GM12878 (cell line): ENCODE results near the gene ACAP1. TPM values are rescaled to one million over a fixed set of nuclear protein-coding genes. Genes with fewer than 3 reads are reported as not detected.

Experiments
- BRCA1 ChIP-seq: IDR thresholded peaks from 2 replicates; pipeline ENCODE4 v1.6.1; 2011; ENCODE audit warnings: low read depth, low read length, improper control_type of control experiment
- CREM ChIP-seq: IDR thresholded peaks from 2 replicates; pipeline ENCODE4 v1.6.1; 2014; ENCODE audit warnings: antibody characterized with exemption, low read depth
- GATAD2B ChIP-seq: fragments of 450-650 bp; conservative IDR thresholded peaks from 2 replicates; pipeline ENCODE4 v1.6.1; 2017; ENCODE audit warnings: low read depth, mild to moderate bottlenecking, moderate library complexity
- IKZF2 ChIP-seq, 2 experiments: fragments of 450-650 bp; IDR thresholded peaks; 2 replicates each; pipeline ENCODE4 v1.6.1; 2017; ENCODE audit warnings: mild to moderate bottlenecking in 2 of 2, moderate library complexity in 2 of 2
- IRF4 ChIP-seq: IDR thresholded peaks from 2 replicates; pipeline ENCODE4 v1.6.1; 2011; ENCODE audit warnings: low read depth, low read length
- JUNB ChIP-seq: IDR thresholded peaks from 2 replicates; pipeline ENCODE4 v1.6.1; 2016; ENCODE audit warnings: antibody characterized with exemption, mild to moderate bottlenecking
- JUND ChIP-seq: IDR thresholded peaks from 2 replicates; pipeline ENCODE4 v1.6.1; 2012; ENCODE audit warnings: low read depth, mild to moderate bottlenecking, low read length, improper control_type of control experiment, moderate library complexity
- MTA2 ChIP-seq: fragments of 450-650 bp; IDR thresholded peaks from 2 replicates; pipeline ENCODE4 v1.6.1; 2016; ENCODE audit warnings: low read depth, mild to moderate bottlenecking, moderate library complexity
- NFXL1 ChIP-seq: fragments of 450-650 bp; IDR thresholded peaks from 2 replicates; pipeline ENCODE4 v1.6.1; 2017; ENCODE audit warnings: antibody characterized with exemption, mild to moderate bottlenecking, borderline replicate concordance
- NFYB ChIP-seq: IDR thresholded peaks from 2 replicates; pipeline ENCODE4 v1.6.1; 2011; ENCODE audit warnings: low read depth, mild to moderate bottlenecking, low read length, improper control_type of control experiment, moderate library complexity; ENCODE audit not compliant: insufficient read depth
- NR2F1 ChIP-seq: fragments of 450-650 bp; conservative IDR thresholded peaks from 2 replicates; pipeline ENCODE4 v1.6.1; 2017; ENCODE audit warnings: mild to moderate bottlenecking
- RB1 ChIP-seq: fragments of 450-650 bp; formaldehyde crosslinking; IDR thresholded peaks from 2 replicates; pipeline ENCODE4 v1.6.1; 2017; ENCODE audit warnings: mild to moderate bottlenecking, borderline replicate concordance
- RBBP5 ChIP-seq: fragments of 200-600 bp; sonication (generic); conservative IDR thresholded peaks from 2 replicates; pipeline ENCODE4 v1.6.1; 2016
- RUNX3 ChIP-seq: IDR thresholded peaks from 2 replicates; pipeline ENCODE4 v1.6.1; 2012; ENCODE audit warnings: low read length, inconsistent platforms
- SMARCA5 ChIP-seq: fragments of 450-650 bp; IDR thresholded peaks from 2 replicates; pipeline ENCODE4 v1.6.1; 2017; ENCODE audit warnings: mild to moderate bottlenecking
- SRF ChIP-seq, 2 experiments: IDR thresholded peaks; 2 replicates each; pipeline ENCODE4 v1.6.1; 2011; ENCODE audit warnings: low read depth in 2 of 2, low read length in 2 of 2, mild to moderate bottlenecking in 1 of 2, moderate library complexity in 1 of 2
- ZBED1 ChIP-seq: IDR thresholded peaks from 2 replicates; pipeline ENCODE4 v1.6.1; 2016; ENCODE audit warnings: borderline replicate concordance
- polyA plus RNA-seq, 11 experiments: library from polyadenylated mRNA; depleted of rRNA in 4 of 11; unstranded in 6 of 11; stranded (reverse) in 5 of 11; fragments of >200 nt; fragmentation: Nextera tagmentation in 4 of 11; fragmentation: Illumina TruSeq in 1 of 11; extraction: Ambion mirVana in 4 of 11; extraction: Trizol in 1 of 11; gene quantifications; 1 replicate in 1 of 11; 2 replicates in 10 of 11; pipeline versions ENCODE4 v1.2.1 to v1.2.3, GENCODE V29; 2011 to 2016; ENCODE audit warnings: inconsistent platforms in 2 of 11, missing spikeins in 2 of 11, low read depth in 1 of 11
- total RNA-seq, 4 experiments: library from RNA; depleted of rRNA in 3 of 4; stranded (reverse); fragments of >200 nt in 3 of 4; fragmentation: Illumina TruSeq in 1 of 4; extraction: Trizol in 1 of 4; gene quantifications; 2 replicates each; pipeline versions ENCODE4 v1.2.1 to v1.2.3, GENCODE V29; 2013 to 2021
- TF ChIP-seq, protein P1 (sequence below): fragments of 450-650 bp; conservative IDR thresholded peaks from 2 replicates; pipeline ENCODE4 v1.6.1; 2017; ENCODE audit warnings: mild to moderate bottlenecking, moderate library complexity
- TF ChIP-seq, protein P2 (sequence below): fragments of 450-650 bp; IDR thresholded peaks from 2 replicates; pipeline ENCODE4 v1.6.1; 2016; ENCODE audit warnings: mild to moderate bottlenecking
- TF ChIP-seq, protein P3 (sequence below): IDR thresholded peaks from 2 replicates; pipeline ENCODE4 v1.6.1; 2012; ENCODE audit warnings: low read depth, low read length, improper control_type of control experiment
- TF ChIP-seq, protein P4 (sequence below), 3 experiments: IDR thresholded peaks in 2 of 3; conservative IDR thresholded peaks in 1 of 3; 2 replicates each; pipeline ENCODE4 v1.5.1; 2011; ENCODE audit warnings: low read depth in 3 of 3, low read length in 3 of 3, mild to moderate bottlenecking in 3 of 3, control low read depth in 2 of 3, moderate library complexity in 2 of 3, inconsistent platforms in 1 of 3, mixed read lengths in 1 of 3; ENCODE audit not compliant: control insufficient read depth in 2 of 3, insufficient read depth in 1 of 3; ENCODE audit errors: extremely low read depth in 1 of 3
- TF ChIP-seq, protein P5 (sequence below): fragments of 450-650 bp; IDR thresholded peaks from 2 replicates; pipeline ENCODE4 v1.6.1; 2017; ENCODE audit warnings: mild to moderate bottlenecking

The ACAP1 gene
- total and polyA plus RNA-seq, 10 of the 15 experiments (the other 5 are each of a cell fraction or from before 2014, with no cell fraction given) = 5.7 to 245 (median 118) TPM

DNA sequence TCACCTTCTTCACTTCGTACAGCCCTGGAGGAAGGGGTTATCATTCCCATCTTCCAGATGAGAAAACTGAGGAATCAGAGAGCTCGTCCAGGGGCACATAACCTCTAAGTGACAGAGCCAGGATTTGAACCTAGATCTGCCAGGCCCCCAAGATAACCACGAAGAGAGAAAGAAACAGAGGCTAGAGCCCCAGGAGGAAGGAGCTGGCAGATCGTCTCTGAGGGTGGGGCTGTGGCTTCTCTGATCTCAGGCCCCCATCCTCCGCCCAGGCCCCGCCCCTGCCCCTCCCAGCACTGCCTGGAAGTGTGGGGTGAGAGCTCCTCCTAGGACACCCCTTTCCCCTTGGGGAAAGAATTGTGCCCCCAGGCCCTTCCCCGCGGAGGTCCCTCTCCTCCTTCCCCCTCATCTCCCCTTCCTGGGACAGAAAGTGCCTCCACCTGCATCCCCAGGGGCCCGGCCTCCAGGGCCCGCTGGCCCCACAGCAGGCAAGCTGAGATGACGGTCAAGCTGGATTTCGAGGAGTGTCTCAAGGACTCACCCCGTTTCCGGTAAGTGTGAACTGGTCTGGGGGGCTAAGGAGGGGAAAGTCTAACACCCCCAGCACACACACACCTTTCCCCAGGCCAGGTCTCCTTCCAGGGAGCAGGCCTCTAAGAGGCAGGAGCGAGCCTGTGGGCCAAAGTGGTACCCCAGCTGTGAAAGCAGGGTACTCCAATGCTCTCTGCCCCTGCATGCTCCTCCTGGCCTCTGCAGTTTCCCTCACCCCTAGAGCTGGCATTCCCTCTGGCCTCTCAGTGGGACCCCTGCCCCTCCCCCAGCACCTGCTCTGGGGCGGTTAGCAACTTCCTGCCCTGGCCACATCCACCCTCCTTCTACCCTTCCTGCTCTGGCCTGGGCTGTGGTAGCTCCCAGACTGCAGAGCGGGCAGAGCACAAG is at the start of gene ACAP1 (continued):
- TF ChIP-seq CREM (no peak), NFXL1 (no peak), SMARCA5 (peak; percentile 78; the same call in 1 of the 2 replicates), SRF (IDR thresholded peaks at IDR 0.05; ENCODE audit: low read depth in 2 of 2, low read length in 2 of 2) (no peak), BRCA1 (no peak), RBBP5 (no peak), IKZF2 (IDR thresholded peaks at IDR 0.05) (peak; percentile 8 to 52; a peak in 3 of 4 replicates), ZBED1 (no peak), GATAD2B (0 out of 2 replicates have a peak, but pooled peaks have one; percentile 40), JUNB (no peak), RUNX3 (peak; percentile 89), NFYB (no peak), IRF4 (0 out of 2 replicates have a peak, but pooled peaks have one; percentile 25), MTA2 (no peak), NR2F1 (0 out of 2 replicates have a peak, but pooled peaks have one; percentile 30), JUND (no peak), RB1 (peak; percentile 78; the same call in 1 of the 2 replicates)
- TF ChIP-seq, protein P1, sequence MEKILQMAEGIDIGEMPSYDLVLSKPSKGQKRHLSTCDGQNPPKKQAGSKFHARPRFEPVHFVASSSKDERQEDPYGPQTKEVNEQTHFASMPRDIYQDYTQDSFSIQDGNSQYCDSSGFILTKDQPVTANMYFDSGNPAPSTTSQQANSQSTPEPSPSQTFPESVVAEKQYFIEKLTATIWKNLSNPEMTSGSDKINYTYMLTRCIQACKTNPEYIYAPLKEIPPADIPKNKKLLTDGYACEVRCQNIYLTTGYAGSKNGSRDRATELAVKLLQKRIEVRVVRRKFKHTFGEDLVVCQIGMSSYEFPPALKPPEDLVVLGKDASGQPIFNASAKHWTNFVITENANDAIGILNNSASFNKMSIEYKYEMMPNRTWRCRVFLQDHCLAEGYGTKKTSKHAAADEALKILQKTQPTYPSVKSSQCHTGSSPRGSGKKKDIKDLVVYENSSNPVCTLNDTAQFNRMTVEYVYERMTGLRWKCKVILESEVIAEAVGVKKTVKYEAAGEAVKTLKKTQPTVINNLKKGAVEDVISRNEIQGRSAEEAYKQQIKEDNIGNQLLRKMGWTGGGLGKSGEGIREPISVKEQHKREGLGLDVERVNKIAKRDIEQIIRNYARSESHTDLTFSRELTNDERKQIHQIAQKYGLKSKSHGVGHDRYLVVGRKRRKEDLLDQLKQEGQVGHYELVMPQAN = no peak
- TF ChIP-seq, protein P2, sequence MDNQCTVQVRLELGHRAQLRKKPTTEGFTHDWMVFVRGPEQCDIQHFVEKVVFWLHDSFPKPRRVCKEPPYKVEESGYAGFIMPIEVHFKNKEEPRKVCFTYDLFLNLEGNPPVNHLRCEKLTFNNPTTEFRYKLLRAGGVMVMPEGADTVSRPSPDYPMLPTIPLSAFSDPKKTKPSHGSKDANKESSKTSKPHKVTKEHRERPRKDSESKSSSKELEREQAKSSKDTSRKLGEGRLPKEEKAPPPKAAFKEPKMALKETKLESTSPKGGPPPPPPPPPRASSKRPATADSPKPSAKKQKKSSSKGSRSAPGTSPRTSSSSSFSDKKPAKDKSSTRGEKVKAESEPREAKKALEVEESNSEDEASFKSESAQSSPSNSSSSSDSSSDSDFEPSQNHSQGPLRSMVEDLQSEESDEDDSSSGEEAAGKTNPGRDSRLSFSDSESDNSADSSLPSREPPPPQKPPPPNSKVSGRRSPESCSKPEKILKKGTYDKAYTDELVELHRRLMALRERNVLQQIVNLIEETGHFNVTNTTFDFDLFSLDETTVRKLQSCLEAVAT = peak; percentile 85
- TF ChIP-seq, protein P3, sequence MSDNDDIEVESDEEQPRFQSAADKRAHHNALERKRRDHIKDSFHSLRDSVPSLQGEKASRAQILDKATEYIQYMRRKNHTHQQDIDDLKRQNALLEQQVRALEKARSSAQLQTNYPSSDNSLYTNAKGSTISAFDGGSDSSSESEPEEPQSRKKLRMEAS = no peak
- TF ChIP-seq, protein P4, sequence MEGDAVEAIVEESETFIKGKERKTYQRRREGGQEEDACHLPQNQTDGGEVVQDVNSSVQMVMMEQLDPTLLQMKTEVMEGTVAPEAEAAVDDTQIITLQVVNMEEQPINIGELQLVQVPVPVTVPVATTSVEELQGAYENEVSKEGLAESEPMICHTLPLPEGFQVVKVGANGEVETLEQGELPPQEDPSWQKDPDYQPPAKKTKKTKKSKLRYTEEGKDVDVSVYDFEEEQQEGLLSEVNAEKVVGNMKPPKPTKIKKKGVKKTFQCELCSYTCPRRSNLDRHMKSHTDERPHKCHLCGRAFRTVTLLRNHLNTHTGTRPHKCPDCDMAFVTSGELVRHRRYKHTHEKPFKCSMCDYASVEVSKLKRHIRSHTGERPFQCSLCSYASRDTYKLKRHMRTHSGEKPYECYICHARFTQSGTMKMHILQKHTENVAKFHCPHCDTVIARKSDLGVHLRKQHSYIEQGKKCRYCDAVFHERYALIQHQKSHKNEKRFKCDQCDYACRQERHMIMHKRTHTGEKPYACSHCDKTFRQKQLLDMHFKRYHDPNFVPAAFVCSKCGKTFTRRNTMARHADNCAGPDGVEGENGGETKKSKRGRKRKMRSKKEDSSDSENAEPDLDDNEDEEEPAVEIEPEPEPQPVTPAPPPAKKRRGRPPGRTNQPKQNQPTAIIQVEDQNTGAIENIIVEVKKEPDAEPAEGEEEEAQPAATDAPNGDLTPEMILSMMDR (IDR thresholded peaks at IDR 0.05 in 2 of 3, conservative IDR thresholded peaks at IDR 0.05 in 1 of 3; ENCODE audit: control insufficient read depth in 2 of 3, extremely low read depth in 1 of 3, insufficient read depth in 1 of 3, low read depth in 3 of 3, low read length in 3 of 3) = 0 out of 6 replicates have a peak, but pooled peaks of 1 of the 3 experiments have one; percentile 11
- TF ChIP-seq, protein P5, sequence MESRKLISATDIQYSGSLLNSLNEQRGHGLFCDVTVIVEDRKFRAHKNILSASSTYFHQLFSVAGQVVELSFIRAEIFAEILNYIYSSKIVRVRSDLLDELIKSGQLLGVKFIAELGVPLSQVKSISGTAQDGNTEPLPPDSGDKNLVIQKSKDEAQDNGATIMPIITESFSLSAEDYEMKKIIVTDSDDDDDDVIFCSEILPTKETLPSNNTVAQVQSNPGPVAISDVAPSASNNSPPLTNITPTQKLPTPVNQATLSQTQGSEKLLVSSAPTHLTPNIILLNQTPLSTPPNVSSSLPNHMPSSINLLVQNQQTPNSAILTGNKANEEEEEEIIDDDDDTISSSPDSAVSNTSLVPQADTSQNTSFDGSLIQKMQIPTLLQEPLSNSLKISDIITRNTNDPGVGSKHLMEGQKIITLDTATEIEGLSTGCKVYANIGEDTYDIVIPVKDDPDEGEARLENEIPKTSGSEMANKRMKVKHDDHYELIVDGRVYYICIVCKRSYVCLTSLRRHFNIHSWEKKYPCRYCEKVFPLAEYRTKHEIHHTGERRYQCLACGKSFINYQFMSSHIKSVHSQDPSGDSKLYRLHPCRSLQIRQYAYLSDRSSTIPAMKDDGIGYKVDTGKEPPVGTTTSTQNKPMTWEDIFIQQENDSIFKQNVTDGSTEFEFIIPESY = no peak
